PFSK-1 (cell line): ENCODE measurements around the gene BCL2L15.

Experiments
- FOXP2 ChIP-seq: optimal IDR thresholded peaks from 2 replicates; pipeline ENCODE3; 2011; ENCODE audit warnings: borderline replicate concordance, control low read depth, inconsistent platforms; ENCODE audit not compliant: insufficient read depth; ENCODE audit errors: extremely low read length, extremely low read depth
- POLR2AphosphoS5 ChIP-seq: IDR thresholded peaks from 2 replicates; pipeline ENCODE4 v1.6.1; 2012; ENCODE audit warnings: low read depth, mild to moderate bottlenecking, control low read depth, low read length, moderate library complexity
- SIN3A ChIP-seq: IDR thresholded peaks from 2 replicates; pipeline ENCODE4 v1.6.1; 2012; ENCODE audit warnings: mild to moderate bottlenecking, low read length, moderate library complexity, borderline replicate concordance; ENCODE audit not compliant: insufficient read depth
- TAF1 ChIP-seq: IDR thresholded peaks from 2 replicates; pipeline ENCODE4 v1.6.1; 2012; ENCODE audit warnings: low read length, control low read depth, borderline replicate concordance; ENCODE audit not compliant: insufficient read depth
- TF ChIP-seq, protein P1 (sequence below), 2 experiments: IDR thresholded peaks; 2 replicates each; pipeline versions ENCODE4 v1.6.1 to v1.8.0; 2011 to 2012; ENCODE audit warnings: low read depth in 2 of 2, low read length in 2 of 2, control low read depth in 1 of 2, inconsistent platforms in 1 of 2, mild to moderate bottlenecking in 1 of 2, moderate library complexity in 1 of 2; ENCODE audit not compliant: insufficient read depth in 1 of 2

BCL2L15 gene

GRCh38 chr1:113870778-113871177 lies 16.6 kb downstream of the BCL2L15 start:
- no peak for TF ChIP-seq FOXP2
- TF ChIP-seq, protein P1, sequence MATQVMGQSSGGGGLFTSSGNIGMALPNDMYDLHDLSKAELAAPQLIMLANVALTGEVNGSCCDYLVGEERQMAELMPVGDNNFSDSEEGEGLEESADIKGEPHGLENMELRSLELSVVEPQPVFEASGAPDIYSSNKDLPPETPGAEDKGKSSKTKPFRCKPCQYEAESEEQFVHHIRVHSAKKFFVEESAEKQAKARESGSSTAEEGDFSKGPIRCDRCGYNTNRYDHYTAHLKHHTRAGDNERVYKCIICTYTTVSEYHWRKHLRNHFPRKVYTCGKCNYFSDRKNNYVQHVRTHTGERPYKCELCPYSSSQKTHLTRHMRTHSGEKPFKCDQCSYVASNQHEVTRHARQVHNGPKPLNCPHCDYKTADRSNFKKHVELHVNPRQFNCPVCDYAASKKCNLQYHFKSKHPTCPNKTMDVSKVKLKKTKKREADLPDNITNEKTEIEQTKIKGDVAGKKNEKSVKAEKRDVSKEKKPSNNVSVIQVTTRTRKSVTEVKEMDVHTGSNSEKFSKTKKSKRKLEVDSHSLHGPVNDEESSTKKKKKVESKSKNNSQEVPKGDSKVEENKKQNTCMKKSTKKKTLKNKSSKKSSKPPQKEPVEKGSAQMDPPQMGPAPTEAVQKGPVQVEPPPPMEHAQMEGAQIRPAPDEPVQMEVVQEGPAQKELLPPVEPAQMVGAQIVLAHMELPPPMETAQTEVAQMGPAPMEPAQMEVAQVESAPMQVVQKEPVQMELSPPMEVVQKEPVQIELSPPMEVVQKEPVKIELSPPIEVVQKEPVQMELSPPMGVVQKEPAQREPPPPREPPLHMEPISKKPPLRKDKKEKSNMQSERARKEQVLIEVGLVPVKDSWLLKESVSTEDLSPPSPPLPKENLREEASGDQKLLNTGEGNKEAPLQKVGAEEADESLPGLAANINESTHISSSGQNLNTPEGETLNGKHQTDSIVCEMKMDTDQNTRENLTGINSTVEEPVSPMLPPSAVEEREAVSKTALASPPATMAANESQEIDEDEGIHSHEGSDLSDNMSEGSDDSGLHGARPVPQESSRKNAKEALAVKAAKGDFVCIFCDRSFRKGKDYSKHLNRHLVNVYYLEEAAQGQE (IDR thresholded peaks at IDR 0.05; ENCODE audit: insufficient read depth in 1 of 2, low read depth in 2 of 2, low read length in 2 of 2): no peak
- no peak for TF ChIP-seq POLR2AphosphoS5

DNA sequence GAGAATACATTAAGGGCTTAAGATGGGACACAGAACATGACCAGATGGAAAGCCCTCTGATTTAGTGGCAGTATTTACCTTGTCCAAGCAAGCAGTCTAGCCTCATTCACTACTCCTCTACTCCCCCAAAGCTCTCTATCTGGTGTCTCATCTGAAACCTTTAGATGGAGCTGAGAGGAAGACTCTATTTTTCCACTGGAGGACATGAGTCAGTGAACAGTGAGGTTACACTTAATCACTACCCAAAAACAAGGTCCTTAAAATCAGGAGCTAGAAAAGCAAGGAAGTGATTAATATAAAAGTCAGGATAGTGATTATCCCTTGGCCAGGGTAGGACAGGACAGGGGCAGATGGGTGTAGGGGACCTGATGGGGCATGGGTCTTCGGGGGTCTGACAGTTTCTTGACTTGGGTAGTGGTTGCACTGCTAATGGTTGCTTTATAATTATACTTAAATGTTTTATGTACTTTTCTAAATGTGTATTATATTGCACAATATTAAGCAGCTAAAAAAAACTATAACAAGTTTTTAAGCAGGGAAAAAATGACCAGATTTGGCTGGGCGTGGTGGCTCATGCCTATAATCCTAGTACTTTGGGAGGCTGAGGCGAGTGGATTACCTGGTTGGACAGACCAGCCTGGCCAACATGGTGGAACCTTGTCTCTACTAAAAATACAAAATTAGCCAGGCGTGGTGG lies 18.8 kb downstream of the BCL2L15 start:
- TF ChIP-seq TAF1: no peak
- TF ChIP-seq, protein P1 (IDR thresholded peaks at IDR 0.05; ENCODE audit: insufficient read depth in 1 of 2, low read depth in 2 of 2, low read length in 2 of 2): no peak
- no peak for TF ChIP-seq SIN3A
- TF ChIP-seq POLR2AphosphoS5: no peak
- no peak for TF ChIP-seq FOXP2

GRCh38 chr1:113861641-113862040 lies 25.7 kb downstream of the BCL2L15 start:
- TF ChIP-seq TAF1 (no peak), SIN3A (no peak), POLR2AphosphoS5 (no peak), FOXP2 (no peak)
- TF ChIP-seq, protein P1 (IDR thresholded peaks at IDR 0.05; ENCODE audit: insufficient read depth in 1 of 2, low read depth in 2 of 2, low read length in 2 of 2): no peak

DNA sequence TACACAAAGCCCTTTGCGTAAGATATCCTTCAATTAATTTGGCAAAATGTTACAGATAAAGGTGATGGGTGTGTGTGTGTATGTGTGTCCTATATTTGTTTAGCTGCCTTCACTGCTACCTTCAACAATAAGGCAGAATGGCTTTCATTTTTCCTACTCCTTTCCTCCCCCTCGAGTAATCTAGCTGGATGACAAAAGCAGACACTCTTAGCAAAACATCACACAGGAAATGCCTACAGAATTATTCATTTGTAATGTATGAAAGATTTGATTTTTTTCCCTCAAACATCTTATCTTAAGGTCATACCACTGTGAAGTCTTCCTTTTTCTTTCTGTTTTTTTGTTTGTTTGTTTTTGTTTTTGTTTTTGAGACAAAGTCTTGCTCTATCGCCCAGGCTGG lies 26.5 kb downstream of the BCL2L15 start:
- TF ChIP-seq, protein P1 (IDR thresholded peaks at IDR 0.05; ENCODE audit: insufficient read depth in 1 of 2, low read depth in 2 of 2, low read length in 2 of 2): no peak
- no peak for TF ChIP-seq FOXP2
- no peak for TF ChIP-seq POLR2AphosphoS5
- TF ChIP-seq SIN3A: no peak
- no peak for TF ChIP-seq TAF1
